Endodermal cell (in vitro differentiated cells): ENCODE data around the gene VIPR2. TPM values are rescaled to one million over a fixed set of nuclear protein-coding genes. Genes with fewer than 3 reads are reported as not detected.

Source experiments
- DNase-seq: peaks from one replicate; pipeline ENCODE4 v3.0.0-alpha.2; 2017
- H3K27ac ChIP-seq: 2 replicates; pipeline ENCODE4 v1.5.1; 2013; ENCODE audit warnings: mild to moderate bottlenecking, low read depth, low read length, moderate library complexity
- H3K27me3 ChIP-seq: 2 replicates; pipeline ENCODE4 v1.6.1; 2013; ENCODE audit warnings: mild to moderate bottlenecking, low read length, moderate library complexity; ENCODE audit not compliant: insufficient read depth, control insufficient read depth, poor library complexity, severe bottlenecking
- H3K36me3 ChIP-seq: 2 replicates; pipeline ENCODE4 v1.7.0; 2013; ENCODE audit warnings: mild to moderate bottlenecking, low read length, moderate library complexity; ENCODE audit not compliant: control insufficient read depth, insufficient read depth
- H3K4me1 ChIP-seq: one replicate; pipeline ENCODE4 v1.7.0; 2013; ENCODE audit warnings: low read length; ENCODE audit not compliant: control insufficient read depth, insufficient read depth
- H3K4me3 ChIP-seq: 2 replicates; pipeline ENCODE4 v1.5.1; 2013; ENCODE audit warnings: mild to moderate bottlenecking, low read length, moderate library complexity
- H3K9ac ChIP-seq: 2 replicates; pipeline ENCODE4 v1.6.1; 2013; ENCODE audit warnings: mild to moderate bottlenecking, low read length, moderate library complexity; ENCODE audit not compliant: poor library complexity, severe bottlenecking; ENCODE audit errors: extremely low read depth
- H3K9me3 ChIP-seq: 2 replicates; pipeline ENCODE4 v1.6.1; 2013; ENCODE audit warnings: mild to moderate bottlenecking, low read length, moderate library complexity; ENCODE audit not compliant: control insufficient read depth
- H3K27ac Mint-ChIP-seq: 2 replicates; pipeline ENCODE4 v1.8.0; 2020; ENCODE audit warnings: mixed read lengths
- H3K27me3 Mint-ChIP-seq: 2 replicates; pipeline ENCODE4 v1.8.0; 2021; ENCODE audit warnings: mild to moderate bottlenecking, mixed read lengths; ENCODE audit not compliant: insufficient read depth
- H3K36me3 Mint-ChIP-seq: 2 replicates; pipeline ENCODE4 v1.8.0; 2020; ENCODE audit warnings: low read depth, mixed read lengths
- H3K4me1 Mint-ChIP-seq: 2 replicates; pipeline ENCODE4 v1.8.0; 2020; ENCODE audit warnings: mixed read lengths
- H3K4me3 Mint-ChIP-seq: 2 replicates; pipeline ENCODE4 v1.8.0; 2020; ENCODE audit warnings: mild to moderate bottlenecking, moderate library complexity, mixed read lengths
- H3K9me3 Mint-ChIP-seq: 2 replicates; pipeline ENCODE4 v1.8.0; 2020; ENCODE audit warnings: mild to moderate bottlenecking, mixed read lengths
- WGBS, 2 experiments: methylation state at CpG; one replicate each; pipeline versions ENCODE4 v1.1.5 to v1.1.7; 2013; ENCODE audit warnings: missing lambda C conversion rate in 2 of 2, mixed read lengths in 1 of 2; ENCODE audit not compliant: insufficient coverage in 1 of 2, insufficient read length in 1 of 2; 5-methylcytosine and 5-hydroxymethylcytosine counted together
- total RNA-seq, 2 donors: library from RNA; stranded (reverse); fragmentation: NEBNext Ultra II Directional in 1 of 2; extraction: Animal tissue kit (Norgen Biotek cat#: 25700) in 1 of 2; gene quantifications; 2 replicates in 1 of 2; 3 replicates in 1 of 2; pipeline ENCODE4 v1.2.1, GENCODE V29; 2021
- TF ChIP-seq, protein P1 (sequence below): fragments of 200-600 bp; sonication (generic); conservative IDR thresholded peaks from 2 replicates; pipeline ENCODE4 v1.5.0; 2021; ENCODE audit warnings: antibody characterized with exemption, mild to moderate bottlenecking

The VIPR2 gene
- total RNA-seq, 2 donors from 2014 or later, result 0.64 to 1.8 TPM

GRCh38 chr7:159172400-159172799 lies 27.7 kb upstream of the VIPR2 start:
- Histone ChIP-seq H3K36me3 (no peaks in the 10 kb centered on the region), H3K4me1 (no peaks in the 10 kb centered on the region), H3K27me3 (no peaks in the 10 kb centered on the region), H3K4me3 (no peak overlapping the region), H3K9me3 (peaks cover 68% of the 10 kb centered on the region), H3K27ac (no peak overlapping the region), H3K9ac (no peak overlapping the region)
- Mint-ChIP-seq H3K27me3 (peaks cover 1% of the 10 kb centered on the region), H3K4me3 (no peak overlapping the region), H3K9me3 (peaks cover 42% of the 10 kb centered on the region), H3K36me3 (no peaks in the 10 kb centered on the region), H3K4me1 (no peaks in the 10 kb centered on the region), H3K27ac (no peak overlapping the region)
- no peak for DNase-seq
- WGBS, 2 experiments, result 83 to 96% methylated on average over 8 to 9 of the region's 9 CpGs
- TF ChIP-seq, protein P1, sequence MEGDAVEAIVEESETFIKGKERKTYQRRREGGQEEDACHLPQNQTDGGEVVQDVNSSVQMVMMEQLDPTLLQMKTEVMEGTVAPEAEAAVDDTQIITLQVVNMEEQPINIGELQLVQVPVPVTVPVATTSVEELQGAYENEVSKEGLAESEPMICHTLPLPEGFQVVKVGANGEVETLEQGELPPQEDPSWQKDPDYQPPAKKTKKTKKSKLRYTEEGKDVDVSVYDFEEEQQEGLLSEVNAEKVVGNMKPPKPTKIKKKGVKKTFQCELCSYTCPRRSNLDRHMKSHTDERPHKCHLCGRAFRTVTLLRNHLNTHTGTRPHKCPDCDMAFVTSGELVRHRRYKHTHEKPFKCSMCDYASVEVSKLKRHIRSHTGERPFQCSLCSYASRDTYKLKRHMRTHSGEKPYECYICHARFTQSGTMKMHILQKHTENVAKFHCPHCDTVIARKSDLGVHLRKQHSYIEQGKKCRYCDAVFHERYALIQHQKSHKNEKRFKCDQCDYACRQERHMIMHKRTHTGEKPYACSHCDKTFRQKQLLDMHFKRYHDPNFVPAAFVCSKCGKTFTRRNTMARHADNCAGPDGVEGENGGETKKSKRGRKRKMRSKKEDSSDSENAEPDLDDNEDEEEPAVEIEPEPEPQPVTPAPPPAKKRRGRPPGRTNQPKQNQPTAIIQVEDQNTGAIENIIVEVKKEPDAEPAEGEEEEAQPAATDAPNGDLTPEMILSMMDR, result no peak

- Mint-ChIP-seq H3K4me1 (no peaks in the 10 kb centered on the region), H3K27me3 (no peaks in the 10 kb centered on the region), H3K9me3 (peaks cover 29% of the 10 kb centered on the region), H3K27ac (no peak overlapping the region), H3K4me3 (no peak overlapping the region), H3K36me3 (no peaks in the 10 kb centered on the region)
- DNase-seq, result no peak
- no peaks in the 10 kb centered on the region for H3K36me3 ChIP-seq
- no peaks in the 10 kb centered on the region for H3K27me3 ChIP-seq
- no peak overlapping the region for H3K9ac ChIP-seq
- TF ChIP-seq, protein P1, result no peak
- no peak overlapping the region for H3K4me3 ChIP-seq
- peaks cover 63% of the 10 kb centered on the region for H3K9me3 ChIP-seq
- H3K27ac ChIP-seq, result no peak overlapping the region
- no peaks in the 10 kb centered on the region for H3K4me1 ChIP-seq
- 80 to 82% methylated on average over 12 to 17 of the region's 17 CpGs for WGBS, 2 experiments
Measured at GRCh38 chr7:159169391-159169790, 24.7 kb upstream of the VIPR2 start.

GRCh38 chr7:159167139-159167538 lies 22.5 kb upstream of the VIPR2 start:
- 85 to 86% methylated on average over 12 to 15 of the region's 15 CpGs for WGBS, 2 experiments
- Histone ChIP-seq H3K9ac (no peak overlapping the region), H3K4me3 (no peak overlapping the region), H3K4me1 (no peaks in the 10 kb centered on the region), H3K9me3 (peaks cover 48% of the 10 kb centered on the region), H3K36me3 (no peaks in the 10 kb centered on the region), H3K27me3 (no peaks in the 10 kb centered on the region), H3K27ac (no peak overlapping the region)
- Mint-ChIP-seq H3K4me1 (no peaks in the 10 kb centered on the region), H3K9me3 (peaks cover 10% of the 10 kb centered on the region), H3K27me3 (no peaks in the 10 kb centered on the region), H3K4me3 (no peak overlapping the region), H3K27ac (no peak overlapping the region), H3K36me3 (no peaks in the 10 kb centered on the region)
- TF ChIP-seq, protein P1, result no peak
- no peak for DNase-seq
